Ramos (cell line): ENCODE measurements around the gene NSMCE1.
"Not testable (repeated sequence)": the region's sequence is repeated elsewhere in the genome, so short reads cannot be mapped to it uniquely, and the experiment has no call there.

ENCODE experiments used
- in situ Hi-C: fragments of 300-500 bp; cut with MboI; formaldehyde crosslinking; loops from one replicate; pipeline ENCODE4 v1.14.3; 2022; ENCODE audit warnings: low sequenced_read_pairs; ENCODE audit not compliant: unreplicated experiment

The NSMCE1 gene

GRCh38 chr16:27247076-27247475, 21.5 kb downstream of the NSMCE1 start:
- in situ Hi-C loops = not testable (repeated sequence)

GRCh38 chr16:27246439-27246838, 22.1 kb downstream of the NSMCE1 start:
- in situ Hi-C loops = no loop called here

GRCh38 chr16:27245276-27246172, 23.0 kb downstream of the NSMCE1 start:
- in situ Hi-C loops = no loop called here

- in situ Hi-C loops = no loop called here
Measured at GRCh38 chr16:27244363-27244755, 24.2 kb downstream of the NSMCE1 start.

GRCh38 chr16:27243725-27244362, 24.7 kb downstream of the NSMCE1 start:
- in situ Hi-C loops = no loop called here

- in situ Hi-C loops = no loop called here
Measured at GRCh38 chr16:27242868-27243590, 25.5 kb downstream of the NSMCE1 start.

GRCh38 chr16:27242398-27242797, 26.2 kb downstream of the NSMCE1 start:
- in situ Hi-C loops = no loop called here

- in situ Hi-C loops = no loop called here
Measured at GRCh38 chr16:27241658-27242057, 26.9 kb downstream of the NSMCE1 start.

GRCh38 chr16:27240948-27241531, 27.5 kb downstream of the NSMCE1 start:
- in situ Hi-C loops = no loop called here

GRCh38 chr16:27239906-27240655, 28.5 kb downstream of the NSMCE1 start:
- in situ Hi-C loops = no loop called here

GRCh38 chr16:27239026-27239425, 29.5 kb downstream of the NSMCE1 start:
- in situ Hi-C loops = no loop called here

GRCh38 chr16:27238591-27238990, 30.0 kb downstream of the NSMCE1 start:
- in situ Hi-C loops = no loop called here

GRCh38 chr16:27238016-27238587, 30.5 kb downstream of the NSMCE1 start:
- in situ Hi-C loops = no loop called here

GRCh38 chr16:27237219-27238015, 31.2 kb downstream of the NSMCE1 start:
- in situ Hi-C loops = no loop called here

GRCh38 chr16:27236635-27237218, 31.8 kb downstream of the NSMCE1 start:
- in situ Hi-C loops = no loop called here

GRCh38 chr16:27235938-27236245, 32.7 kb downstream of the NSMCE1 start:
- in situ Hi-C loops = no loop called here

- in situ Hi-C loops = no loop called here
Measured at GRCh38 chr16:27235055-27235937, 33.3 kb downstream of the NSMCE1 start.

GRCh38 chr16:27234603-27235002, 34.0 kb downstream of the NSMCE1 start:
- in situ Hi-C loops = loop anchor here (5.0 kb wide), 1 partner anchor 78 kb away; the partner anchor contains the start of gene IL4R
